H1 (cell line): Measurements from ENCODE around the gene WDR31. TPM values are rescaled to one million over a fixed set of nuclear protein-coding genes. Genes with fewer than 3 reads are reported as not detected.

ENCODE experiments used
- CTCF ChIA-PET: fragments of 300-600 bp; sonication (Branson Sonifier 250); formaldehyde crosslinking; loops from one replicate; lab custom pipeline; 2021; ENCODE audit not compliant: partially characterized antibody; lab: Charles Lee
- POLR2A ChIA-PET: fragments of 300-600 bp; sonication (Branson Sonifier 250); formaldehyde crosslinking; loops from one replicate; lab custom pipeline; 2021; ENCODE audit warnings: inconsistent platforms; ENCODE audit not compliant: partially characterized antibody; lab: Charles Lee
- DNase-seq, 2 experiments: peaks; one replicate each; pipeline versions ENCODE4 v3.0.0 to v3.0.0-alpha.2; 2010 to 2022; ENCODE audit warnings: low spot score in 2 of 2, low read depth in 1 of 2, mixed read lengths in 1 of 2
- FAIRE-seq: peaks from 2 replicates; lab custom pipeline; 2011; peaks lifted over from hg19 to GRCh38; lab: Jason Lieb, UNC
- H2AFZ ChIP-seq: 2 replicates; pipeline ENCODE4 v1.8.1; 2012; ENCODE audit warnings: low read length, inconsistent platforms
- H2AK5ac ChIP-seq: 2 replicates; pipeline ENCODE4 v1.6.1; 2013; ENCODE audit warnings: low read depth, low read length
- H2BK120ac ChIP-seq: replicated peaks from 2 replicates; pipeline ENCODE3; 2013; ENCODE audit warnings: low read depth, low read length, inconsistent platforms
- H2BK12ac ChIP-seq: 2 replicates; pipeline ENCODE4 v1.6.1; 2013; ENCODE audit warnings: low read depth, low read length
- H2BK15ac ChIP-seq: 2 replicates; pipeline ENCODE4 v1.6.1; 2013; ENCODE audit warnings: low read length
- H2BK20ac ChIP-seq: 2 replicates; pipeline ENCODE4 v1.6.1; 2013; ENCODE audit warnings: low read length
- H2BK5ac ChIP-seq: 2 replicates; pipeline ENCODE4 v1.6.1; 2013; ENCODE audit warnings: low read depth, low read length
- H3K14ac ChIP-seq: 2 replicates; pipeline ENCODE4 v1.6.1; 2013; ENCODE audit warnings: inconsistent platforms; ENCODE audit not compliant: insufficient read length
- H3K18ac ChIP-seq: 2 replicates; pipeline ENCODE4 v1.6.1; 2013; ENCODE audit warnings: low read length; ENCODE audit errors: extremely low read depth
- H3K23ac ChIP-seq: 2 replicates; pipeline ENCODE4 v1.6.1; 2013; ENCODE audit warnings: inconsistent platforms; ENCODE audit not compliant: insufficient read length
- H3K23me2 ChIP-seq: 2 replicates; pipeline ENCODE4 v1.6.1; 2013; ENCODE audit warnings: low read depth, low read length
- H3K27ac ChIP-seq: 2 replicates; pipeline ENCODE4 v1.6.1; 2011; ENCODE audit warnings: low read depth, low read length, inconsistent platforms
- H3K27me3 ChIP-seq, 4 experiments: replicated peaks in 1 of 4; 1 replicate in 1 of 4; 2 replicates in 3 of 4; pipeline versions ENCODE4 v1.6.1 to v1.8.1; 2011 to 2013; ENCODE audit warnings: low read length in 3 of 4, mild to moderate bottlenecking in 3 of 4, inconsistent platforms in 2 of 4, mixed read lengths in 2 of 4, moderate library complexity in 1 of 4; ENCODE audit not compliant: control insufficient read depth in 3 of 4, insufficient read depth in 3 of 4; ENCODE audit errors: extremely low read depth in 1 of 4
- H3K36me3 ChIP-seq, 4 experiments: 2 replicates each; pipeline versions ENCODE4 v1.6.1 to v1.8.1; 2011 to 2013; ENCODE audit warnings: mild to moderate bottlenecking in 4 of 4, low read length in 3 of 4, moderate library complexity in 2 of 4, control low read depth in 1 of 4, inconsistent platforms in 1 of 4; ENCODE audit not compliant: insufficient read depth in 4 of 4, control insufficient read depth in 2 of 4
- H3K4ac ChIP-seq: replicated peaks from 2 replicates; pipeline ENCODE3; 2013; ENCODE audit warnings: low read length, low read depth, mixed read lengths, inconsistent platforms; ENCODE audit not compliant: insufficient read length
- H3K4me1 ChIP-seq, 4 experiments: replicated peaks in 1 of 4; 1 replicate in 1 of 4; 2 replicates in 3 of 4; pipeline versions ENCODE4 v1.6.1 to v1.8.1; 2011 to 2013; ENCODE audit warnings: low read length in 3 of 4, inconsistent platforms in 2 of 4, mixed read lengths in 1 of 4; ENCODE audit not compliant: insufficient read depth in 4 of 4, control insufficient read depth in 3 of 4
- H3K4me2 ChIP-seq, 2 experiments: 2 replicates each; pipeline versions ENCODE4 v1.6.1 to v1.8.1; 2011 to 2013; ENCODE audit warnings: low read depth in 2 of 2, low read length in 2 of 2, control low read depth in 1 of 2, inconsistent platforms in 1 of 2, mild to moderate bottlenecking in 1 of 2; ENCODE audit not compliant: insufficient read depth in 1 of 2
- H3K4me3 ChIP-seq, 4 experiments: fragments of 200-600, 300-600 bp in 1 of 4; sonication (generic), shearing (Covaris generic), sonication (Bioruptor Twin) in 1 of 4; 2 replicates each; pipeline versions ENCODE4 v1.5.1 to v1.8.1; 2011 to 2016; ENCODE audit warnings: low read length in 4 of 4, low read depth in 3 of 4, control low read depth in 2 of 4, inconsistent platforms in 2 of 4, mild to moderate bottlenecking in 2 of 4, mixed read lengths in 1 of 4, moderate library complexity in 1 of 4; ENCODE audit not compliant: insufficient read depth in 2 of 4; ENCODE audit errors: extremely low read depth in 1 of 4
- H3K56ac ChIP-seq: replicated peaks from 2 replicates; pipeline ENCODE3; 2013; ENCODE audit warnings: low read depth, mild to moderate bottlenecking, mixed read lengths, low read length, inconsistent platforms; ENCODE audit not compliant: insufficient read length
- H3K79me1 ChIP-seq: 2 replicates; pipeline ENCODE4 v1.6.1; 2013; ENCODE audit warnings: low read depth, low read length, control low read depth
- H3K79me2 ChIP-seq, 2 experiments: 2 replicates each; pipeline versions ENCODE4 v1.6.1 to v1.8.1; 2012 to 2013; ENCODE audit warnings: low read length in 2 of 2, mild to moderate bottlenecking in 2 of 2, inconsistent platforms in 1 of 2; ENCODE audit not compliant: insufficient read depth in 2 of 2, control insufficient read depth in 1 of 2
- H3K9ac ChIP-seq, 4 experiments: replicated peaks in 1 of 4; 1 replicate in 1 of 4; 2 replicates in 3 of 4; pipeline versions ENCODE4 v1.6.1 to v1.8.1; 2011 to 2013; ENCODE audit warnings: low read depth in 3 of 4, low read length in 3 of 4, control low read depth in 2 of 4, mild to moderate bottlenecking in 2 of 4, moderate library complexity in 2 of 4, inconsistent platforms in 1 of 4; ENCODE audit errors: extremely low read depth in 1 of 4
- H3K9me3 ChIP-seq, 2 experiments: 2 replicates each; pipeline versions ENCODE4 v1.6.1 to v1.8.1; 2012 to 2013; ENCODE audit warnings: mild to moderate bottlenecking in 2 of 2, moderate library complexity in 2 of 2, control low read depth in 1 of 2, inconsistent platforms in 1 of 2, low read depth in 1 of 2, low read length in 1 of 2, mixed read lengths in 1 of 2; ENCODE audit not compliant: insufficient read depth in 2 of 2
- H4K20me1 ChIP-seq, 2 experiments: replicated peaks in 1 of 2; 2 replicates each; pipeline versions ENCODE3 to v1.8.1; 2011 to 2013; ENCODE audit warnings: inconsistent platforms in 2 of 2, low read length in 2 of 2, mild to moderate bottlenecking in 1 of 2; ENCODE audit not compliant: insufficient read depth in 2 of 2, control insufficient read depth in 1 of 2
- H4K5ac ChIP-seq: 2 replicates; pipeline ENCODE4 v1.6.1; 2013; ENCODE audit warnings: low read length, low read depth, mixed read lengths, inconsistent platforms; ENCODE audit not compliant: insufficient read length
- H4K8ac ChIP-seq: 2 replicates; pipeline ENCODE4 v1.8.0; 2013; ENCODE audit warnings: mild to moderate bottlenecking, moderate library complexity, low read length, inconsistent platforms; ENCODE audit not compliant: insufficient read depth; ENCODE audit errors: extremely low read depth
- H4K91ac ChIP-seq: replicated peaks from 2 replicates; pipeline ENCODE3; 2013; ENCODE audit warnings: low read length, mixed read lengths, inconsistent platforms; ENCODE audit not compliant: insufficient read length
- CBX5 ChIP-seq: fragments of 300-800, 300-1000 bp; sonication (generic); IDR thresholded peaks from 2 replicates; pipeline ENCODE4 v1.7.1; 2016; ENCODE audit warnings: antibody characterized with exemption, low read length, low read depth
- CEBPB ChIP-seq: IDR thresholded peaks from 2 replicates; pipeline ENCODE4 v1.6.1; 2012; ENCODE audit warnings: low read depth, low read length
- CHD1 ChIP-seq: IDR thresholded peaks from 2 replicates; pipeline ENCODE4 v1.6.1; 2012; ENCODE audit warnings: low read depth, low read length, improper control_type of control experiment
- KDM5A ChIP-seq: fragments of 200-600 bp; IDR thresholded peaks from 2 replicates; pipeline ENCODE4 v1.7.1; 2012; ENCODE audit warnings: mild to moderate bottlenecking, low read length, inconsistent platforms, mixed read lengths
- RAD21 ChIP-seq, 2 experiments: IDR thresholded peaks in 1 of 2; conservative IDR thresholded peaks in 1 of 2; 2 replicates each; pipeline ENCODE4 v1.6.1; 2011; ENCODE audit warnings: low read depth in 2 of 2, low read length in 2 of 2, improper control_type of control experiment in 1 of 2, inconsistent platforms in 1 of 2, mild to moderate bottlenecking in 1 of 2, moderate library complexity in 1 of 2
- SP4 ChIP-seq: IDR thresholded peaks from 2 replicates; pipeline ENCODE4 v1.6.1; 2012; ENCODE audit warnings: low read length, inconsistent platforms
- TAF1 ChIP-seq: IDR thresholded peaks from 2 replicates; pipeline ENCODE4 v1.6.1; 2011; ENCODE audit warnings: mild to moderate bottlenecking, low read depth, low read length
- WGBS, 2 experiments: shearing (Covaris generic) in 1 of 2; methylation state at CpG; one replicate each; pipeline versions ENCODE4 v1.1.6 to v1.1.7; 2013 to 2015; ENCODE audit warnings: low lambda C conversion rate in 2 of 2, mixed read lengths in 2 of 2, inconsistent platforms in 1 of 2, low coverage in 1 of 2, missing lambda C conversion rate in 1 of 2; ENCODE audit not compliant: insufficient replicate concordance in 2 of 2, insufficient coverage in 1 of 2, insufficient read length in 1 of 2; ENCODE audit errors: extremely low coverage in 1 of 2, missing lambda C conversion rate in 1 of 2; 5-methylcytosine and 5-hydroxymethylcytosine counted together
- polyA plus RNA-seq, 7 experiments: library from polyadenylated mRNA; depleted of rRNA in 3 of 7; stranded (reverse) in 5 of 7; unstranded in 2 of 7; fragments of >200 nt in 5 of 7; fragments of 200-250 nt in 2 of 7; gene quantifications; 1 replicate in 5 of 7; 2 replicates in 1 of 7; 4 replicates in 1 of 7; pipeline versions ENCODE4 v1.2.1 to v1.2.3, GENCODE V29; 2011 to 2013; ENCODE audit warnings: missing spikeins in 2 of 7, mixed read lengths in 2 of 7
- total RNA-seq: library from RNA; stranded (reverse); fragmentation: NEBNext Ultra II Directional; extraction: Animal tissue kit (Norgen Biotek cat#: 25700); gene quantifications from 2 replicates; pipeline ENCODE4 v1.2.1, GENCODE V29; 2021
- TF ChIP-seq, protein P1 (sequence below): IDR thresholded peaks from 2 replicates; pipeline ENCODE4 v1.6.1; 2011; ENCODE audit warnings: low read depth, mild to moderate bottlenecking, low read length; ENCODE audit not compliant: insufficient read depth
- TF ChIP-seq, protein P2 (sequence below), 3 experiments: IDR thresholded peaks; 1 replicate in 2 of 3; 2 replicates in 1 of 3; pipeline versions ENCODE4 v1.5.1 to v1.6.1; 2011; ENCODE audit warnings: low read length in 3 of 3, mild to moderate bottlenecking in 3 of 3, inconsistent platforms in 2 of 3, low read depth in 1 of 3, moderate library complexity in 1 of 3; ENCODE audit not compliant: insufficient read depth in 1 of 3; ENCODE audit errors: control extremely low read depth in 1 of 3

The WDR31 gene
- total and polyA plus RNA-seq, 2 of the 8 experiments (the other 6 are each of a cell fraction or from before 2014, with no cell fraction given) = 0.27 to 0.28 TPM

DNA sequence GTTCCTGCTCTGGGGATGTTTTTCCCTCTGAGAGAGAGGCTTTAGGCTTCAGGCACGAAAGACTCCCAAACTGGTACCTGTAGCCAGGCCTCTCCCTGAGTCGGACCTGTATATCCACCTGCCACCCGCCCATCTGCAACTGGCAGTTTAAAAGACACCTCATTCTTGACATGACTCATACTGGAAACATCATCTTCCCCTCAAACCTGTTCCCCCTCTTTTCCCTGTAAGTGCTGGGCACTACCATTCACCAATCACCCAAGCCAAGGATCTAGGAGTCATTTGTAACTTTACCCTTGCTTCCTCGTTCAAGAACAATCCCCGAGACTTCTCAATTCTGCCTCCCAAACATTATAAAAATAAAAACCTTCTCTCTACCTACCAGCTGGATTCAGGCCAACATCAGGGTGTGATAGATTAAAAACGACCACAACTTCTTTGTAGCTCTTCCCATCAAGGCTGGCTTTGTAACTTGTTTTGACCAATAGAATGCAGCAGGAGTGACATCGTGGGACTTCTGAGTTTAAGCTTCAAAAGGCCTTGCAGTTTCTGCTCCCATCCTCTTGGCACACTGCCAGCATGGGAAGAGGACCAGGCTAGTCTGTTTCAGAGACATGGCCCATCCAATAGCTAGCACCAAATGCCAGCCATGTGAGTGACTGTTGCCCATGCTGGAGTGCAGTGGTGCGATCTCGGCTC, 1.8 kb upstream of the WDR31 start:
- POLR2A ChIA-PET = interaction anchor here (1.2 to 3.5 kb wide), 4 partner anchors 9 to 83 kb away, joined by 3 to 11 read pairs (median 4); partner anchors contain the start of gene HDHD3
- no peak overlapping the region for H3K18ac ChIP-seq
- H3K27ac ChIP-seq = no peak overlapping the region
- TF ChIP-seq, protein P1, sequence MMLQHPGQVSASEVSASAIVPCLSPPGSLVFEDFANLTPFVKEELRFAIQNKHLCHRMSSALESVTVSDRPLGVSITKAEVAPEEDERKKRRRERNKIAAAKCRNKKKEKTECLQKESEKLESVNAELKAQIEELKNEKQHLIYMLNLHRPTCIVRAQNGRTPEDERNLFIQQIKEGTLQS = no peak
- no peak for TF ChIP-seq CHD1
- TF ChIP-seq CBX5 = no peak
- no peak for TF ChIP-seq KDM5A
- no peak for TF ChIP-seq TAF1
- TF ChIP-seq CEBPB = no peak
- no peak for TF ChIP-seq RAD21 (IDR thresholded peaks at IDR 0.05 in 1 of 2, conservative IDR thresholded peaks at IDR 0.05 in 1 of 2; ENCODE audit: low read depth in 2 of 2, low read length in 2 of 2)
- TF ChIP-seq SP4 = no peak
- TF ChIP-seq, protein P2, sequence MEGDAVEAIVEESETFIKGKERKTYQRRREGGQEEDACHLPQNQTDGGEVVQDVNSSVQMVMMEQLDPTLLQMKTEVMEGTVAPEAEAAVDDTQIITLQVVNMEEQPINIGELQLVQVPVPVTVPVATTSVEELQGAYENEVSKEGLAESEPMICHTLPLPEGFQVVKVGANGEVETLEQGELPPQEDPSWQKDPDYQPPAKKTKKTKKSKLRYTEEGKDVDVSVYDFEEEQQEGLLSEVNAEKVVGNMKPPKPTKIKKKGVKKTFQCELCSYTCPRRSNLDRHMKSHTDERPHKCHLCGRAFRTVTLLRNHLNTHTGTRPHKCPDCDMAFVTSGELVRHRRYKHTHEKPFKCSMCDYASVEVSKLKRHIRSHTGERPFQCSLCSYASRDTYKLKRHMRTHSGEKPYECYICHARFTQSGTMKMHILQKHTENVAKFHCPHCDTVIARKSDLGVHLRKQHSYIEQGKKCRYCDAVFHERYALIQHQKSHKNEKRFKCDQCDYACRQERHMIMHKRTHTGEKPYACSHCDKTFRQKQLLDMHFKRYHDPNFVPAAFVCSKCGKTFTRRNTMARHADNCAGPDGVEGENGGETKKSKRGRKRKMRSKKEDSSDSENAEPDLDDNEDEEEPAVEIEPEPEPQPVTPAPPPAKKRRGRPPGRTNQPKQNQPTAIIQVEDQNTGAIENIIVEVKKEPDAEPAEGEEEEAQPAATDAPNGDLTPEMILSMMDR (IDR thresholded peaks at IDR 0.05; ENCODE audit: control extremely low read depth in 1 of 3, insufficient read depth in 1 of 3, low read depth in 1 of 3, low read length in 3 of 3) = no peak

More for the DNA sequence above, 1.8 kb upstream of the WDR31 start:
- Histone ChIP-seq H3K23ac (no peak overlapping the region), H2BK12ac (no peak overlapping the region), H4K8ac (no peak overlapping the region), H3K4me1 (peaks cover 0 to 2% (median 0%) of the 10 kb centered on the region in 4 experiments; a peak in 2 of 7 replicates), H3K23me2 (peaks cover 4% of the 10 kb centered on the region), H2BK20ac (no peak overlapping the region), H2AK5ac (no peak overlapping the region), H3K4ac (no peak overlapping the region), H4K91ac (no peak overlapping the region), H2AFZ (no peak overlapping the region), H3K79me1 (no peaks in the 10 kb centered on the region), H4K20me1 (no peaks in the 10 kb centered on the region), H3K4me2 (no peak overlapping the region), H3K9me3 (no peaks in the 10 kb centered on the region), H3K56ac (no peak overlapping the region), H3K36me3 (no peaks in the 10 kb centered on the region), H3K14ac (no peak overlapping the region), H2BK15ac (no peak overlapping the region), H4K5ac (no peak overlapping the region), H3K9ac (no peak overlapping the region), H3K4me3 (no peak overlapping the region), H2BK5ac (no peak overlapping the region), H3K27me3 (peaks cover 0 to 7% (median 3%) of the 10 kb centered on the region in 4 experiments; a peak in 2 of 7 replicates), H2BK120ac (no peak overlapping the region), H3K79me2 (no peaks in the 10 kb centered on the region)
- DNase-seq = no peak
- 75% methylated on average over 9 of the region's 9 CpGs; no CpG with 5 or more reads in 1 of the 2 experiments for WGBS, 2 experiments
- FAIRE-seq = no peak
- CTCF ChIA-PET = interaction anchor here (0.6 to 1.6 kb wide), 4 partner anchors 24 to 535 kb away, joined by 3 to 5 read pairs (median 4); partner anchors contain the start of gene CDC26
